GM19351 (cell line): ENCODE measurements around the gene CD4.

Experiments used
- ATAC-seq: cut with Tn5 transposase; IDR thresholded peaks from one replicate; pipeline ENCODE4 v1.9.1; 2021; ENCODE audit warnings: mild to moderate bottlenecking, moderate library complexity; ENCODE audit not compliant: unreplicated experiment

Gene CD4

DNA sequence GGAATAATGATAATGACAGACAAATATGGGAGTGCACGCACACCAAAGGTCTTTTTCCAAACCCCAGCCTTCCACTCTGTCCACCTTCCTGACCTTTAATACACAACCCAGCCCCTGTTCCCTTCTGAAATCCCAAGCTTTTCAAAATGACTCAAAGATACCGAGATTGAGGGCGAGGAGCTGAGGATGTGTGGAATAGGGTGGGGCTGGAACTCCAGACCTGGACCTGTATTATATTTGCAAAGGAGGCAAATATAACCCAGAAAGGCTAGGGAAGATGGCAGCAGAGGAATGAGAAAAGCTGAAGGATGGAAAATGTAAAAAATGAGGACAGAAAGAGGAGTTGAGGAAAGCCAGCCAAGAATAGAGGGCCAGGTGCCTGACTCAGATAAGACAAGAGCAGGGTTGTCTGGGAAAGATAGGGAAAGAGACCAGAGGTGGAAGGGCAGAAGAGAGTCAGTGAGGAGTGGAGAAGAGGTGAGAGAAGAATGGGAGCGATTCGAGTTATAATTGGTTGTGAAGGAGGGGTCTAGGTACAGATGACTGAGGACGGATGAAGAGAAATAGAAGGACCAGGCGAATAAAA, 24.2 kb upstream of the CD4 start:
- no peak for ATAC-seq

DNA sequence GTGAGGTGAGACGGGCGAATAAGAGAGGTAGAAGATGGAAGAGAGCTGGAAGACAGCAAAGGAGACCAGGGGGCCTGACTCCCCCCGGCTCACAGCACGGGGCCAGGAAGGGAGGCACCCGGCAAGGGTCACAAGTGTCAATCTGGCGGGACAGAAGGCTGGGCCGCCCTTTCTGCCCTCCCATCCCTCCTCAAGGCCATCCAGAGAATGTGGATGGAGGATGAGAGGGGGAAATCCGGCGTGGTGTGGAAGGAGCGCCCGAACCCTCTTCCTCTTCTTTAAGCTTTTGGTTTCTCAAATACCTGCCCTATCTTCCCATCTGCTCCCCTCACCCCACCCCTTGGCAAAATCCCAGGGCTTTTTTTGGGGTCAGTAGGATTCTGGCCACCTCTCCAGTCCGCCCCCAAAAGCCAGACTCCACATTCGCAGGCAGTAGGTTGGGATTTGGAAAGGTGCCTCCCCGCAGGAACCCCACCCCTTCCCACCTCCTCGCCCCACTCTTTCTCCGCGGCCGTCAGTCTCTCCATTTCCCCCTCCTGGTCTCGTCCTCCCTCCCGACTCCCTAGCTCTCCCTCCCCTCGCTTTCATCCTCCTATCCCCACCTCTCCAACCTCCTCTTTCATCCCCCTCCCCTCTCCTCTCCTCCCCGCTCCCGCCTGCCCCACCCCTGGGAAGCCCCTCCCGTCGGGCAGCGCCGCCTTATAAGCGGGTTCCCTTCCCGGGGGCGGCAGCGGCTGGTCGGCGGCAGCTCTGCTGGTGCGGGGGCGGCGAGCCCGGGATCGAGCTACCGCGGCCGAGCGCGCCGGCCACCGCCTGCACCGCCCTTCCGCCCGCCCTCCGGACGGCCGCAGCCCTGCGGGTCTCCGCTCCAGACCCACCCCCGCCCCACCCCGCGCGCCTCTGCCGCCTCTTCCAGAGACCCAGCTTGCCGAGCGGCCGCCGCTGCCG, 23.4 kb upstream of the CD4 start, which contains the start of gene PTMS:
Gene PTMS (plus strand): TSS at position 730 of the 948 bp plus-strand sequence. CDS start 343 bp downstream, outside the sequence.
- no peak for ATAC-seq

- ATAC-seq: no peak
Measured at GRCh38 chr12:6766651-6767349, 22.5 kb upstream of the CD4 start.

GRCh38 chr12:6767353-6768319, 21.7 kb upstream of the CD4 start:
- no peak for ATAC-seq

DNA sequence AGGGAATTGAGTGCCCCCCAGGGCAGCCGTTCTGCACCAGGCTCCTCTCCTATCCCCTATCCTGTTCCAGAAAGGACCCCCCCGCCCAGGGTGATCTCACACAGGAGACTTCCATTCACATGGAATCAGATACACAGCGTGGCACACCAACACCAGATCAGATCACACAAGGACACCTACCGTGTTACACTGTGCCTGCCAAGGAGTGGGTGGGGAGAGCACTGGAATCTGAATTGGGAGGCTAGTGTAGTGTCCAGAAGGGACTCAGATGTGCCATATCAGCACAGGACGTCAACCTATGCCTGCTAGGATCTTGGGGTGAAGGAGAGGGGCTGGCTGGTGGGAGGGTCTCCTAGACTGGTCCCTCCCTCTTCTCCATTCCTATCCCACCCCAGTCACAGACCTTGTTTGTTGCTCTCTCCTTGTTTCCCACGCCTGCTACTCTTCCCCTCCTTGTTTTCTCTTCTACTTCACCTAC, 20.9 kb upstream of the CD4 start:
- no peak for ATAC-seq

GRCh38 chr12:6768990-6769389, 20.3 kb upstream of the CD4 start:
- ATAC-seq: no peak

DNA sequence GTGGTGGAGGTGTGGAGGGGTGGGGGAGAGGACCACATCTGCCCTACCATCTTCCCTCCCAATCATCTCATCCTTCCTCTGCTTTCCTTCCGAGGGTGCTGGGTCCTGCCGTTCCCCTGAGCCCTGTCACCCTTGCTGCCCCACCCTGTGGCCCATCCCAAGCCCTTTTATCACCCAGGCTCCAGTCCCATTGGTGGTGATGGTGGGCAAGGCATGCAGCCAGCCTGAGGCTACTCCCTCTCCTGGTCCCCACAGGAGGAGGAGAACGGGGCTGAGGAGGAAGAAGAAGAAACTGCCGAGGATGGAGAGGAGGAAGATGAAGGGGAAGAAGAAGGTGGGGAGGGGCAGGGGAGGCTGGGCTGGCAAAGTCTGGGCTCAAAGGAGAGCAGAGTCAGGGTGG, 19.7 kb upstream of the CD4 start:
- no peak for ATAC-seq

GRCh38 chr12:6770094-6770493, 19.2 kb upstream of the CD4 start:
- ATAC-seq: no peak

GRCh38 chr12:6770600-6770999, 18.7 kb upstream of the CD4 start:
- no peak for ATAC-seq

- ATAC-seq: no peak
Measured at GRCh38 chr12:6771091-6771495, 18.2 kb upstream of the CD4 start.

- no peak for ATAC-seq
Measured at GRCh38 chr12:6771509-6772330, 17.6 kb upstream of the CD4 start.

DNA sequence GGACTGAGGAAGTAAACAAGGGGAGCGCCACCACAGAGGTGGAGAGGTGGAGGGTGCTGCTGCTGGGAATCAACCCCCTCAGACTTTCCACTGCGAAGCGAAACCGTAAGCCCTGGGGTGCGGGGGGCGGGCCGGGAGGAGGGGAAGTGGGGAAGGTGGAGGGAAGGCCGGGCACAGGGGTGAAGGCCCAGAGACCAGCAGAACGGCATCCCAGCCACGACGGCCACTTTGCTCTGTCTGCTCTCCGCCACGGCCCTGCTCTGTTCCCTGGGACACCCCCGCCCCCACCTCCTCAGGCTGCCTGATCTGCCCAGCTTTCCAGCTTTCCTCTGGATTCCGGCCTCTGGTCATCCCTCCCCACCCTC, 17.0 kb upstream of the CD4 start, which contains the start of gene LAG3:
Gene LAG3 (plus strand): TSS at position 190 of the 365 bp plus-strand sequence. CDS start 333 bp downstream, outside the sequence.
- ATAC-seq: no peak

- no peak for ATAC-seq
Measured at GRCh38 chr12:6772726-6773589, 16.4 kb upstream of the CD4 start.

- ATAC-seq: no peak
Measured at GRCh38 chr12:6773590-6774351, 15.6 kb upstream of the CD4 start.

DNA sequence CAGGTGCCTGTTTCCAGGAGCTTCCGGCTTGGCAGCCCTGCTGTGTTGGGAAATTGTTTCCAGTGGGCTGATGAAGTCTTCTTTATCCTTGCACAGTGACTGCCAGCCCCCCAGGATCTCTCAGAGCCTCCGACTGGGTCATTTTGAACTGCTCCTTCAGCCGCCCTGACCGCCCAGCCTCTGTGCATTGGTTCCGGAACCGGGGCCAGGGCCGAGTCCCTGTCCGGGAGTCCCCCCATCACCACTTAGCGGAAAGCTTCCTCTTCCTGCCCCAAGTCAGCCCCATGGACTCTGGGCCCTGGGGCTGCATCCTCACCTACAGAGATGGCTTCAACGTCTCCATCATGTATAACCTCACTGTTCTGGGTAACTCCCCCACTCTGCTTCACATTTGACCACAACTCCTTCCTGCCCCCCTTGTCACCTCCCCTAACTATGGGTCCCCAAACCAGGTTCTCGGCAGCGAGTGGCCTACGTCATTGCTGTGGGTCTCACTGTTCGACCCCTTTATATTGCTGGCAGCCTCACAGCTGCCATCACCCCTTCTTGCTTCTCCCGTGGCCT, 14.7 kb upstream of the CD4 start:
- no peak for ATAC-seq

GRCh38 chr12:6775185-6776174, 13.8 kb upstream of the CD4 start:
- ATAC-seq: no peak
